ENCODE results near the gene NAA20. TPM values are rescaled to one million over a fixed set of nuclear protein-coding genes. Genes with fewer than 3 reads are reported as not detected.
A peak's percentile ranks its signal among the peaks of the same experiment; 100 is the strongest.

The NAA20 gene
- total RNA-seq, 1 experiment from 2014 or later: 113 TPM

- TF ChIP-seq EZH2 (IDR thresholded peaks at IDR 0.05; ENCODE audit: low read length, unreplicated experiment) (no peak), EZH2phosphoT487 (IDR thresholded peaks at IDR 0.05; ENCODE audit: borderline replicate concordance, low read length) (no peak)
- TF ChIP-seq, protein P1, sequence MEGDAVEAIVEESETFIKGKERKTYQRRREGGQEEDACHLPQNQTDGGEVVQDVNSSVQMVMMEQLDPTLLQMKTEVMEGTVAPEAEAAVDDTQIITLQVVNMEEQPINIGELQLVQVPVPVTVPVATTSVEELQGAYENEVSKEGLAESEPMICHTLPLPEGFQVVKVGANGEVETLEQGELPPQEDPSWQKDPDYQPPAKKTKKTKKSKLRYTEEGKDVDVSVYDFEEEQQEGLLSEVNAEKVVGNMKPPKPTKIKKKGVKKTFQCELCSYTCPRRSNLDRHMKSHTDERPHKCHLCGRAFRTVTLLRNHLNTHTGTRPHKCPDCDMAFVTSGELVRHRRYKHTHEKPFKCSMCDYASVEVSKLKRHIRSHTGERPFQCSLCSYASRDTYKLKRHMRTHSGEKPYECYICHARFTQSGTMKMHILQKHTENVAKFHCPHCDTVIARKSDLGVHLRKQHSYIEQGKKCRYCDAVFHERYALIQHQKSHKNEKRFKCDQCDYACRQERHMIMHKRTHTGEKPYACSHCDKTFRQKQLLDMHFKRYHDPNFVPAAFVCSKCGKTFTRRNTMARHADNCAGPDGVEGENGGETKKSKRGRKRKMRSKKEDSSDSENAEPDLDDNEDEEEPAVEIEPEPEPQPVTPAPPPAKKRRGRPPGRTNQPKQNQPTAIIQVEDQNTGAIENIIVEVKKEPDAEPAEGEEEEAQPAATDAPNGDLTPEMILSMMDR (conservative IDR thresholded peaks at IDR 0.05; ENCODE audit: low read depth, low read length): no peak
- no peaks in the 10 kb centered on the region for H3K79me2 ChIP-seq (ENCODE audit: low read length)
- intact Hi-C loops (cut with micrococcal nuclease): no loop called here
- ATAC-seq (no peak; the same call in 1 of the 2 replicates), DNase-seq (peak; percentile 37)
- H3K4me1 ChIP-seq (ENCODE audit: insufficient read depth, low read length): no peaks in the 10 kb centered on the region
- H3K4me3 ChIP-seq (ENCODE audit: low read length): no peak overlapping the region
- no peaks in the 10 kb centered on the region for H3K9me2 ChIP-seq (replicated peaks; ENCODE audit: low read length)
- no TSS peak for BruUV-seq (replicated peaks)
- no peaks in the 10 kb centered on the region for H3F3A ChIP-seq (ENCODE audit: low read length, unreplicated experiment)
- H3K27ac ChIP-seq (ENCODE audit: low read length): no peak overlapping the region
- no peaks in the 10 kb centered on the region for H4K20me1 ChIP-seq (ENCODE audit: low read length)
- POLR2A ChIA-PET (ENCODE audit: unreplicated experiment): no interaction called here
- H3K9ac ChIP-seq (ENCODE audit: low read length): no peak overlapping the region
- CTCF ChIA-PET: no interaction called here
- H2AFZ ChIP-seq (ENCODE audit: low read length): no peak overlapping the region
- H3K4me2 ChIP-seq (ENCODE audit: low read length): no peak overlapping the region
- no peaks in the 10 kb centered on the region for H3K9me3 ChIP-seq (ENCODE audit: low read length)
- peaks cover 68% of the 10 kb centered on the region for H3K27me3 ChIP-seq (ENCODE audit: low read length)
- H3K36me3 ChIP-seq (ENCODE audit: low read depth, low read length): no peaks in the 10 kb centered on the region
These were observed 59.3 kb downstream of the NAA20 start for GRCh38 chr20:20076297-20077065.

DNA sequence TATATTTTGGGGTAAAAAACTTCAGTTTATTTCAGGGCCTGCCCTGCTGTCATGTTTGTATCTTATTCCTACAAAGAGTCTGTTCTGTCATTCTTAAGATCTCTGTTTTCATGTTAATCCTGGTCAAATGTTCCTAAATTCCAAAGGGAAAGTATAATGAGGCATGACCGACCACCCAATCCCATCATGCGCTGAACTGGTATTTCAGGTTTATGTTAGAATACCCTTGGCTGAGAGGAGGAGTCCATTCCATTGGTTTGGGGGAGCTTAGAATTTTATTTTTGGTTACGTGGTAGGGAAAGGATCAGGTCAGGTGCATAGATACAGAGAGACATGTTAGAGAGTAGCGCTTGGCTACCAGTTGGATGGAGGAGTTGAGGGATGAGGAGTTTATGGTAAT is 60.9 kb downstream of the NAA20 start:
- Histone ChIP-seq H3K4me2 (ENCODE audit: low read length) (no peak overlapping the region), H3K27me3 (ENCODE audit: low read length) (peaks cover 77% of the 10 kb centered on the region), H3K9ac (ENCODE audit: low read length) (no peak overlapping the region), H3K9me3 (ENCODE audit: low read length) (no peaks in the 10 kb centered on the region), H3K27ac (ENCODE audit: low read length) (no peak overlapping the region), H3K9me2 (replicated peaks; ENCODE audit: low read length) (no peaks in the 10 kb centered on the region), H4K20me1 (ENCODE audit: low read length) (no peaks in the 10 kb centered on the region), H3F3A (ENCODE audit: low read length, unreplicated experiment) (no peaks in the 10 kb centered on the region), H3K4me1 (ENCODE audit: insufficient read depth, low read length) (no peaks in the 10 kb centered on the region), H3K79me2 (ENCODE audit: low read length) (no peaks in the 10 kb centered on the region), H3K36me3 (ENCODE audit: low read depth, low read length) (no peaks in the 10 kb centered on the region), H2AFZ (ENCODE audit: low read length) (no peak overlapping the region), H3K4me3 (ENCODE audit: low read length) (no peak overlapping the region)
- intact Hi-C loops (cut with micrococcal nuclease): no loop called here
- POLR2A ChIA-PET (ENCODE audit: unreplicated experiment): no interaction called here
- no TSS peak for BruUV-seq (replicated peaks)
- ATAC-seq: no peak
- TF ChIP-seq, protein P1 (conservative IDR thresholded peaks at IDR 0.05; ENCODE audit: low read depth, low read length): no peak
- no peak for TF ChIP-seq EZH2phosphoT487 (IDR thresholded peaks at IDR 0.05; ENCODE audit: borderline replicate concordance, low read length)
- CTCF ChIA-PET: no interaction called here
- no peak for DNase-seq

- H2AFZ ChIP-seq (ENCODE audit: low read length): no peak overlapping the region
- POLR2A ChIA-PET (ENCODE audit: unreplicated experiment): no interaction called here
These were observed 62.1 kb downstream of the NAA20 start for GRCh38 chr20:20079102-20079784.

More at GRCh38 chr20:20079102-20079784, 62.1 kb downstream of the NAA20 start:
- H3K4me2 ChIP-seq (ENCODE audit: low read length): no peak overlapping the region
- no peak overlapping the region for H3K27ac ChIP-seq (ENCODE audit: low read length)
- BruUV-seq (replicated peaks): no TSS peak
- ATAC-seq (no peak), DNase-seq (peak; percentile 48)
- no peaks in the 10 kb centered on the region for H4K20me1 ChIP-seq (ENCODE audit: low read length)
- H3F3A ChIP-seq (ENCODE audit: low read length, unreplicated experiment): no peaks in the 10 kb centered on the region
- H3K4me1 ChIP-seq (ENCODE audit: insufficient read depth, low read length): no peaks in the 10 kb centered on the region
- H3K9ac ChIP-seq (ENCODE audit: low read length): no peak overlapping the region
- H3K9me2 ChIP-seq (replicated peaks; ENCODE audit: low read length): no peaks in the 10 kb centered on the region
- no peaks in the 10 kb centered on the region for H3K79me2 ChIP-seq (ENCODE audit: low read length)
- H3K9me3 ChIP-seq (ENCODE audit: low read length): no peaks in the 10 kb centered on the region
- H3K36me3 ChIP-seq (ENCODE audit: low read depth, low read length): no peaks in the 10 kb centered on the region
- TF ChIP-seq, protein P1 (conservative IDR thresholded peaks at IDR 0.05; ENCODE audit: low read depth, low read length): no peak
- no peak for TF ChIP-seq EZH2 (IDR thresholded peaks at IDR 0.05; ENCODE audit: low read length, unreplicated experiment)
- no peak for TF ChIP-seq EZH2phosphoT487 (IDR thresholded peaks at IDR 0.05; ENCODE audit: borderline replicate concordance, low read length)
- intact Hi-C loops (cut with micrococcal nuclease): no loop called here
- CTCF ChIA-PET: no interaction called here
- H3K4me3 ChIP-seq (ENCODE audit: low read length): no peak overlapping the region
- peaks cover 65% of the 10 kb centered on the region for H3K27me3 ChIP-seq (ENCODE audit: low read length)

Measured in PC-3 (cell line).